Measurements from ENCODE around the gene CHAF1A.

CHAF1A gene

GRCh38 chr19:4386041-4386782, 16.2 kb upstream of the CHAF1A start:
- H3K9me3 Mint-ChIP-seq: no peaks in the 10 kb centered on the region
- peaks cover 27% of the 10 kb centered on the region for H3K4me1 Mint-ChIP-seq
- no peak overlapping the region for H3K4me3 Mint-ChIP-seq
- no peaks in the 10 kb centered on the region for H3K36me3 Mint-ChIP-seq
- H3K27me3 Mint-ChIP-seq: no peaks in the 10 kb centered on the region
- H3K27ac Mint-ChIP-seq: no peak overlapping the region

- no peak overlapping the region for H3K27ac Mint-ChIP-seq
- no peaks in the 10 kb centered on the region for H3K9me3 Mint-ChIP-seq
- H3K27me3 Mint-ChIP-seq: no peaks in the 10 kb centered on the region
- H3K4me1 Mint-ChIP-seq: peaks cover 37% of the 10 kb centered on the region
- no peak overlapping the region for H3K4me3 Mint-ChIP-seq
- H3K36me3 Mint-ChIP-seq: no peaks in the 10 kb centered on the region
These were observed 13.9 kb upstream of the CHAF1A start for GRCh38 chr19:4388337-4389063.

GRCh38 chr19:4389064-4389375, 13.4 kb upstream of the CHAF1A start:
- H3K4me3 Mint-ChIP-seq: no peak overlapping the region
- peak overlapping the region; percentile 37 for H3K27ac Mint-ChIP-seq
- peaks cover 40% of the 10 kb centered on the region for H3K4me1 Mint-ChIP-seq
- no peaks in the 10 kb centered on the region for H3K9me3 Mint-ChIP-seq
- H3K27me3 Mint-ChIP-seq: no peaks in the 10 kb centered on the region
- H3K36me3 Mint-ChIP-seq: no peaks in the 10 kb centered on the region

- Mint-ChIP-seq H3K9me3 (no peaks in the 10 kb centered on the region), H3K36me3 (no peaks in the 10 kb centered on the region), H3K27ac (no peak overlapping the region), H3K27me3 (no peaks in the 10 kb centered on the region), H3K4me3 (no peak overlapping the region), H3K4me1 (peaks cover 46% of the 10 kb centered on the region)
These were observed 12.9 kb upstream of the CHAF1A start for GRCh38 chr19:4389511-4390016.

GRCh38 chr19:4390017-4390566, 12.3 kb upstream of the CHAF1A start:
- Mint-ChIP-seq H3K27ac (peak overlapping the region; percentile 48), H3K9me3 (no peaks in the 10 kb centered on the region), H3K4me1 (peaks cover 51% of the 10 kb centered on the region), H3K36me3 (no peaks in the 10 kb centered on the region), H3K4me3 (peak overlapping the region; percentile 34), H3K27me3 (no peaks in the 10 kb centered on the region)

- Mint-ChIP-seq H3K27me3 (no peaks in the 10 kb centered on the region), H3K9me3 (no peaks in the 10 kb centered on the region), H3K27ac (no peak overlapping the region), H3K36me3 (no peaks in the 10 kb centered on the region), H3K4me1 (peaks cover 56% of the 10 kb centered on the region), H3K4me3 (no peak overlapping the region)
These were observed 11.7 kb upstream of the CHAF1A start for GRCh38 chr19:4390567-4391305.

GRCh38 chr19:4391306-4391693, 11.1 kb upstream of the CHAF1A start:
- Mint-ChIP-seq H3K27me3 (no peaks in the 10 kb centered on the region), H3K4me1 (peaks cover 56% of the 10 kb centered on the region)

GRCh38 chr19:4391701-4392483, 10.5 kb upstream of the CHAF1A start:
- Mint-ChIP-seq H3K36me3 (no peaks in the 10 kb centered on the region), H3K4me1 (peaks cover 61% of the 10 kb centered on the region)

More at GRCh38 chr19:4391306-4391693, 11.1 kb upstream of the CHAF1A start:
- Mint-ChIP-seq H3K36me3 (no peaks in the 10 kb centered on the region), H3K4me3 (no peak overlapping the region), H3K9me3 (no peaks in the 10 kb centered on the region), H3K27ac (no peak overlapping the region)

GRCh38 chr19:4393947-4394590, 8.4 kb upstream of the CHAF1A start:
- Mint-ChIP-seq H3K4me3 (peak overlapping the region; percentile 19), H3K27me3 (no peaks in the 10 kb centered on the region), H3K27ac (peak overlapping the region; percentile 23), H3K4me1 (peaks cover 74% of the 10 kb centered on the region), H3K9me3 (no peaks in the 10 kb centered on the region), H3K36me3 (no peaks in the 10 kb centered on the region)

More at GRCh38 chr19:4391701-4392483, 10.5 kb upstream of the CHAF1A start:
- Mint-ChIP-seq H3K9me3 (no peaks in the 10 kb centered on the region), H3K27me3 (no peaks in the 10 kb centered on the region), H3K27ac (no peak overlapping the region), H3K4me3 (no peak overlapping the region)

GRCh38 chr19:4396949-4397783, 5.3 kb upstream of the CHAF1A start:
- Mint-ChIP-seq H3K36me3 (no peaks in the 10 kb centered on the region), H3K9me3 (no peaks in the 10 kb centered on the region), H3K27me3 (no peaks in the 10 kb centered on the region), H3K4me3 (no peak overlapping the region), H3K27ac (no peak overlapping the region), H3K4me1 (peaks cover 69% of the 10 kb centered on the region)

GRCh38 chr19:4399812-4400134, 2.7 kb upstream of the CHAF1A start:
- Mint-ChIP-seq H3K4me3 (peak overlapping the region; percentile 93), H3K27ac (peak overlapping the region; percentile 86), H3K36me3 (no peaks in the 10 kb centered on the region), H3K27me3 (no peaks in the 10 kb centered on the region), H3K4me1 (peaks cover 62% of the 10 kb centered on the region), H3K9me3 (no peaks in the 10 kb centered on the region)

GRCh38 chr19:4400135-4400936, 2.1 kb upstream of the CHAF1A start, which contains the start of gene SH3GL1:
Gene SH3GL1 (minus strand): TSS chr19:4400547. CDS start chr19:4400368, 179 bp downstream.
- no peaks in the 10 kb centered on the region for H3K27me3 Mint-ChIP-seq
- H3K9me3 Mint-ChIP-seq: no peaks in the 10 kb centered on the region
- no peaks in the 10 kb centered on the region for H3K36me3 Mint-ChIP-seq
- peaks cover 57% of the 10 kb centered on the region for H3K4me1 Mint-ChIP-seq
- H3K4me3 Mint-ChIP-seq: peak within 1 kb of the TSS; percentile 93
- H3K27ac Mint-ChIP-seq: peak within 1 kb of the TSS; percentile 86

- Mint-ChIP-seq H3K36me3 (no peaks in the 10 kb centered on the region), H3K4me1 (peaks cover 50% of the 10 kb centered on the region), H3K27ac (peak overlapping the region; percentile 99), H3K27me3 (no peaks in the 10 kb centered on the region), H3K4me3 (peak overlapping the region; percentile 92), H3K9me3 (no peaks in the 10 kb centered on the region)
These were observed 670 bp upstream of the CHAF1A start for GRCh38 chr19:4401769-4402170.

Data from activated naive CD4-positive, alpha-beta T cell treated with anti-CD3 and anti-CD28 coated beads, Interleukin-2, amount 50 U/mL, for 24 hours (primary cell).